TTC549 (cell line): ENCODE data around the gene PBX3.

Experiments used
- FAIRE-seq: peaks from 2 replicates; lab custom pipeline; 2012; peaks lifted over from hg19 to GRCh38; lab: Jason Lieb, UNC

PBX3 gene

GRCh38 chr9:125747053-125747764 lies at the start of gene PBX3:
PBX3 (plus strand) TSS chr9:125747373.
- FAIRE-seq: no peak

- FAIRE-seq: no peak
Measured at GRCh38 chr9:125699870-125700269, 47.3 kb upstream of the PBX3 start.

- no peak for FAIRE-seq
Measured at GRCh38 chr9:125700791-125701190, 46.4 kb upstream of the PBX3 start.

- no peak for FAIRE-seq
Measured at GRCh38 chr9:125701351-125701750, 45.8 kb upstream of the PBX3 start.

GRCh38 chr9:125703662-125704061 lies 43.5 kb upstream of the PBX3 start:
- FAIRE-seq: no peak

- no peak for FAIRE-seq
Measured at GRCh38 chr9:125705893-125706292, 41.3 kb upstream of the PBX3 start.

GRCh38 chr9:125706651-125707471 lies 40.3 kb upstream of the PBX3 start, which contains the start of gene MAPKAP1:
MAPKAP1 (minus strand) TSS chr9:125707208; CDS start chr9:125672574, 34,634 bp downstream.
- FAIRE-seq: no peak

GRCh38 chr9:125707472-125707804 lies 39.7 kb upstream of the PBX3 start:
- no peak for FAIRE-seq

- no peak for FAIRE-seq
Measured at GRCh38 chr9:125726456-125727132, 20.6 kb upstream of the PBX3 start.

GRCh38 chr9:125730168-125730567 lies 17.0 kb upstream of the PBX3 start:
- FAIRE-seq: no peak

GRCh38 chr9:125732562-125732961 lies 14.6 kb upstream of the PBX3 start:
- no peak for FAIRE-seq

GRCh38 chr9:125739436-125739835 lies 7.7 kb upstream of the PBX3 start:
- no peak for FAIRE-seq

GRCh38 chr9:125742657-125743056 lies 4.5 kb upstream of the PBX3 start:
- no peak for FAIRE-seq

GRCh38 chr9:125743682-125744428 lies 3.3 kb upstream of the PBX3 start:
- no peak for FAIRE-seq

- FAIRE-seq: no peak
Measured at GRCh38 chr9:125744616-125745015, 2.6 kb upstream of the PBX3 start.

- no peak for FAIRE-seq
Measured at GRCh38 chr9:125745018-125745417, 2.2 kb upstream of the PBX3 start.

GRCh38 chr9:125745682-125746016 lies 1.5 kb upstream of the PBX3 start:
- FAIRE-seq: no peak

- no peak for FAIRE-seq
Measured at GRCh38 chr9:125746017-125746773, 978 bp upstream of the PBX3 start.

GRCh38 chr9:125746774-125747052 lies 460 bp upstream of the PBX3 start:
- FAIRE-seq: no peak

- FAIRE-seq: no peak
Measured at GRCh38 chr9:125747765-125748445, 732 bp downstream of the PBX3 start.

GRCh38 chr9:125748446-125749099 lies 1.4 kb downstream of the PBX3 start:
- FAIRE-seq: no peak
